Skeletal muscle cell (primary cell): ENCODE measurements around the gene E2F1.

Source experiments
- DNase-seq: peaks from one replicate; pipeline ENCODE4 v3.0.0-alpha.2; 2010; ENCODE audit warnings: low read depth
- H3K4me3 ChIP-seq: 2 replicates; pipeline ENCODE4 v1.5.1; 2011; ENCODE audit warnings: low read depth, mild to moderate bottlenecking, control low read depth, low read length, moderate library complexity

Gene E2F1

DNA sequence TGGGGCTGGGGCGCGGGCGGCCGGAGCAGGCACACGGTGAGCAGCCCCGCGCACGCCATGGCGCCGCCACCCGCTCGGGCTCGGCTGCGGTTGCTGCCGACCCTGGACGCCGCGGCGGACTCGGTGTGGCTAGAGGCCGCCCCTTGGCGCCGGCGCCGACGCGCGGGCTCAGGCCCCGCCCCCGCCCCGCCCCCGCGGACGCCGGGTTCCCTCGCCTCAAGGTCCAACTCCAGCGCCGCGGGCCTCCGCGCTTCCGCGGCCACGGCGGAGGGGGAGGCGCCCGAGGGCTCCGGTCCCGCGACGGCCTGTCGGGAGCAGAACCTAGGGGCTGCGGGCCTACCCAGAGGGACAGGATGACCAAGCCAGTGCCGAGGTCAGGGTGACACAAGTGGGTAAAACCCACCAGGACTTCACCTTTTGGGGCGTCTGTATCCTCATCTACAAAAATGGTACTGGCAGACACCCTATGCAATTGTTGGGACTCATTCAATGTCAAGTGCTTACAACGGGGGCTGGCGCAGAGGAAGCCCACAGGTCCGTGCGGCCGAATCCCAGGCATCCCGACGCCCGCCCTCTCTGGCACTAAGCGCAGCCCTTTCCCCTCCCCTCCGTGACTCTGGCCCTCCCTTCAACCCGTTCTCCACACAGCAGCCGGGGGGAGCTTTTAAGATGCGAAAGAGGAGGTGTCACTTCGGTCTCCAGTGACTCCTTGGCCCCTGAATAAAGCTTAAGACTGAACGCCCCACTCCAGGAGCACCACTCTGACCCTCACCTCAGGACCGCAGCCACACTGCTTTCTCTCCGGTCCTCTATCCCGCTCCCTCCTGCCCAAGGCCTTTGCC is 11.7 kb downstream of the E2F1 start, which contains the start of gene NECAB3:
NECAB3 (minus strand) TSS at position 135 of the 842 bp plus-strand sequence; CDS start at position 59, 76 bp downstream.
- DNase-seq, result no peak
- peak within 1 kb of the TSS; percentile 71 for H3K4me3 ChIP-seq

DNA sequence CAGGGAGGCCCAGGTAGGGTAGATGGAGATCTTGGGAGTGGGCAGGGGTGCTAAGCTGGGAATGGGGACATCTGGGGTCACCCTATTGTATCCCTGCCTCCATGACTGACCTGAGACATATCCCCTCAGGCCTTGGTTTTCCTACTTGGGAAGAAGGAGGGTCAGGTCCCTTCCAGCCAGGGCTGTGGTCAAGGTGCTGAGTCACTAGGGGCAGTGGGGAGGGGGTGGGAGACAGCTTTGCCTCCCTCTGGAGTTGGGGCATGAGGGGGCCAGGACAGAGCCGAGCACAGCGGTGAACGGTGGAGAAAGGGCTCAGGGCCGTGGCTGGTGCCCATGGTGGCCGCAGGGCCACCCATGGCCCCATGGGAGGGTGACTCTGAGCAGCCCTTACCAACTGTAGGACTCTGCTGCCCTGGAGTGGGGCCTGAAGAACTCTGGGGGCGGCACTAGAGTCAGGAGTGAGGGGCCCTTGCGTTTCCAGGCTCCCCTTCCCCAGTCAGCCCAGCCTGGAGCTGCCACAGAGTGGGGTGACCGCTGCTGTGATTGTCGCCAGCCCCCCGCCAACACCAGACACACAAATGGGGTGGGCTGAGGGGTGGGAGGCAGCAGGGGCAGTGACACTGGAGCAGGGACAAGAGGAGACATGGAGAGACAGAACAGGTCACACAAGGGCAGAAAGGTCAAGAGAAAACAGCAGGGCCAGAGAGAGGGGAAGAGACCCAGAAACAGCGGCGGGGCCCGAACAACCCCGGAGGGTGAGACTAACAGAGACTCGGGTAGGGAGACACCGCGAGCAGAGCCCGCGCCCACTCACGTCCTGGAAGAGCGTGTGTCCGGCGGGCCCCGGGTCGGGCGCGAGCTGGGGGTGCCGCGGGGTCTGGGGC is 12.5 kb downstream of the E2F1 start:
- DNase-seq, result no peak
- H3K4me3 ChIP-seq, result peak overlapping the region; percentile 71

DNA sequence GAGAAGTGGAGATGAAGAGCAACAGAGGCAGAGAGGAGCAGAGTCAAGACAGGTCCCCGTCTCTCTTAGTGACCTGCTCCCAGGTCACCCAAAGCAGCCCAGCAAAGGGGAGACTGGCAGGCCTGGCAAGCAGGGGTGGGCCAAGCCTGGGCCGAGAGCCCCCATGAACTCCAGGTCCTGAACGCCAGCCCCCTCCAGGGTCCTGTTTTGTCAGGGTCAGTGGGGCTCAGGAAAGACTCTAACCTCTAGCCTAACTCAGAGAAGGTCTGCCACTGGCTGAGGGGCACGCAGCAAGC is 13.1 kb downstream of the E2F1 start:
- H3K4me3 ChIP-seq, result peak overlapping the region; percentile 71
- DNase-seq, result no peak

DNA sequence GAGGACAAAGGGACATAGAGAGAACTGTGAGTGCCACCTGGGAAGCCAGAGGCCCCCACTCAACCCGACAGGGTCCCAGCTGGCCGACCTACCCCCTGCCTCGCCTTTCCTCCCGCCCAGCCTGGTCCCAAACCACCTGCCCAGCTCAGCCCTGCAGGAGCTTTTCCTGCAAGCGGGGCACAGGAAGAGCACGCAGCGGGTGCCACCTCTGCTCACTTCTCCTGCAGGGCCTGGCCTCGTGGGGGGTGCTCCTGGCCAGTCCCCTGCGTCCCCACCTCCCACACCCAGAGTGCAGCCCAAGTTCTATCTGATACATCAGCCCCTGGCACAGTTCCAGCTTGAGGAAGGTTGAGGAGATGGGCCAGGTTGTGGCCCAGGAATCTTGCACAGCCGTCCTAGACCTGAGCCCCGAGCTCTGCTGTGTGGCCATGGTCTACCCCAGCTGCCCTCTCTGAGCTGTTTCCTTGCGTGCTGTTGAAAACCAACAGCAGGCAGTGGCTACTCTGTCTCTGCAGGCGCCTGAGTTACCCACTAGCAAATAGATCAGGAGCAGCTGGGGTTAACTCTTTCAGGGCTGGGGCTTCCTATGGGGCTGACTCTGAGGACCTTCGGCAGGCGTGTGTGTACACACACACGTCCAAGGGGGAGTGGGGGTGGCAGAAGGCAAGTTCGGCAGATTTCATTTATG is 13.6 kb downstream of the E2F1 start:
- DNase-seq, result no peak
- H3K4me3 ChIP-seq, result peak overlapping the region; percentile 71

DNA sequence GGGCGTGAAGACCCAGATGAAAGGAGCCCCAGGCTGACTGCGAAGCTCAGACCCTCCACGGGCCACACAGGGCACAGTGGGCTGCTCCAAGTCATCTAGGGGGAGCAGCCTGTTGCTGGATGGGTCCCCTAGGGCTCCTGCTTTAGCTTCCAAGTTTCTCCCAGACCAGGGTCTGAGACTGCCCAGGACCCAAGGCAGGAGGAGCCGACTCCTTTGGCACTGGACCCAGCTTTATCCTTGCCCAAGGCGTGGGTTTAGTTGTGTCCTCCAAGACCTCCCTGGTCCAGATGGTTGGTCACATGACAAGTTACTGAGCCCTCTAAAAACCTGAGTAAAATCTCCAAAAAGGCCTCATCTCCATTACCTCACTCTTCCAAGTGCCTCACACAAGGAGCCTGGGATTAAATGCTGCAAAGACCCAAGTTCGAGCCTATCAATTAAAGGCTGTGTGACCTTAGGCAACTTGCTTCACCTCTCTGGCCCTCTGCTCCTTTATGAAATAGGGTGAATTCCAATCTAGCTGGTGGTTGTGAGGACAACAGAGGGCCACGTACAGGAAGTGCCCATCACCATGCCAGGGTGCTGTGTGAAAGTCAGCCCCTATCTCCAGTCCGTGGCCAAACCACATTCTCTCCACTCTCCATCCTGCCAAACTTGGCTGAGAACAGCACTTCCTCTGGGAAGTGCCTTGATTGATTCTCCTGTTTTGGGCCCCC is 14.5 kb downstream of the E2F1 start:
- DNase-seq, result no peak
- H3K4me3 ChIP-seq, result no peak overlapping the region

DNA sequence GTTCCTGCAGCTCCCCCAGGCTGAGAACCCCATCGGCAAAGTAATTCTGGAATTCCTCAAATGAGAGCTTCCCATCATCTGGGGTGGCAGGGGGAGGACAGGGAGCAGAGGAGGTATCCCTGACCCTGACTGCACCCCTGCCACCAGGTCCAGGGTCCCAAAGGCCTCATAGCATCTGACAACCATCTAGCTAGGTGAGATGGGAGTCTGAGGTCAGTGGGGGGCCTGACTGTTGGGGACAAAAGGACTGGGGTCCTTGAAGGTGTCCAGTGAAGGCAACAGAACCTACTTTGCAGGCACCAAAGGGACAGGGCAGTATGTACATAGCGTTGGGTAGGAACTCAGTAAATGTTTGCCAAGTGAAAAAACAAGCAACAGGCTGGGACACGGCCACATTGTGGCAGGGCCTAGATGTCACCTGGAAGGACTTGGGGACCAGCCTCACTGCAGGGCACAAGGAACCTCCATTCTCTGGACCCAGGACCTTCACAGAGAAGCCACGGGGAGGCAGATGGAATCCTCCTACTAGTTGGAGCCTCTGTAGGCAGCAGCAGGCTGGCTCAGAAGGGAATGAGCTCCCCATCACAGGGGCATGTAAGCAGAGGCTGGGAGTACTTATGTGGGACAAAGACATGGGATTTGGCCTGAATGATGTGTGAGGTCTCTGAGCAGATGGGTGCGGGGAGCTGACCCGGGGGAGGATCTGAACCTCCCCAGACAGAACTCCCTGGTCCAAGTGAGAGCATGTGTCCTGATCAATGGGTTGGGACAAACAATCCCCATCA is 15.3 kb downstream of the E2F1 start:
- DNase-seq, result no peak
- no peak overlapping the region for H3K4me3 ChIP-seq

DNA sequence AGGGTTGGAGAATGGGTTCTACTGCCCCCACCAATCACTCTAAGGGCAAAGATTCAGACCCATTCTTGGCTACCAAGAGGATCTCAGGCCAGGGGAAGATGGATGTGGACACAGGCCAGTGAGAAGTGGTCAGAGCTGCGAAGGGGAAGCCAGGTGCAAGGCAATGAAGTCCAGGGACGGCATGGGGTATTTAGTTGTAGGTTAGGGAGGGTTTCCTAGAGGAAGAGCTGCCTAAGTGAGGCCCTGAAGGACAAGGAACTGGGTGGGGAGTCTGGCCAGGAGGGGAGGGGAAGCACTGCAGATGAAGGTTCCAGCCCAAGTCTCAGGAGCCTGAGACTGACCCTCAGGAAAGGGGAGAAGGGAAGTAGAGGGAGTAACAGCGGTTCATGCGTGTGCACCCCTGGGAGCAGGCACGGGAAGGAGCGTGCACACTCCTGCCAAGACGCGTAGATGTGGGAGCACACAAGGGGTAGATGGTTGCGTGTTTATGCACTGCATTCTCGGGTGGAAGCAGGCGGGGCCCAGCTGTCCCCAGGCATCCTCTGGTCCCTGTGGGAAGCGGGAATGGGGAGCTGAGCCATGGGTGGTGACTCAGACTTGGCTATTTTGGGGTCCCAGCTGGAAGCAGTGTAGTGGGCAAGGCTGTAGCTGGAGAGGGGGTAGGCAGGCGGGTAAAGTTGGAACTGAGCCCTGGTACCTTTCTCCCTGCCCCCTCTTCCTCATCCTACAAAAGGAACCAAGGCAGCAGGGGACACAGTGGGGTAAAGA is 16.1 kb downstream of the E2F1 start:
- no peak overlapping the region for H3K4me3 ChIP-seq
- no peak for DNase-seq

DNA sequence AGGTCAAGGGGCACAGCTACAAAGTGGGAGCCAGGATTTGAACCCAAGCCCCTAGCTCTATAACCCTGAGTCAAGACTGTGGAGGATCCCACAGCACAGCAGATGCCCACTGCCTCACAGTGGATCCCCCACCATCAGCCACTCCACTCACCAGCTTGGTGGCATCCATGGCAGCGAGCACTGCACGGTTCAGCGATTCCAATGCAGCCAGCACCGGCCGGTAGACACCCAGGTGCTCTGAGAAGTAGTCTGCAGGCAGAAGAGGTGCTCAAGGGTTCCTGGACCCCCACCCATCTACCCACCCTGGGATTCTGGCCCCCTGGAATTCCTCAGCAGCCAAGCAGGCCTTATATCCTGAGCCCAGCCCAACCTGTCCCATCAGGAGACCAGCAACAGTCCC is 17.0 kb downstream of the E2F1 start:
- H3K4me3 ChIP-seq, result no peak overlapping the region
- no peak for DNase-seq

DNA sequence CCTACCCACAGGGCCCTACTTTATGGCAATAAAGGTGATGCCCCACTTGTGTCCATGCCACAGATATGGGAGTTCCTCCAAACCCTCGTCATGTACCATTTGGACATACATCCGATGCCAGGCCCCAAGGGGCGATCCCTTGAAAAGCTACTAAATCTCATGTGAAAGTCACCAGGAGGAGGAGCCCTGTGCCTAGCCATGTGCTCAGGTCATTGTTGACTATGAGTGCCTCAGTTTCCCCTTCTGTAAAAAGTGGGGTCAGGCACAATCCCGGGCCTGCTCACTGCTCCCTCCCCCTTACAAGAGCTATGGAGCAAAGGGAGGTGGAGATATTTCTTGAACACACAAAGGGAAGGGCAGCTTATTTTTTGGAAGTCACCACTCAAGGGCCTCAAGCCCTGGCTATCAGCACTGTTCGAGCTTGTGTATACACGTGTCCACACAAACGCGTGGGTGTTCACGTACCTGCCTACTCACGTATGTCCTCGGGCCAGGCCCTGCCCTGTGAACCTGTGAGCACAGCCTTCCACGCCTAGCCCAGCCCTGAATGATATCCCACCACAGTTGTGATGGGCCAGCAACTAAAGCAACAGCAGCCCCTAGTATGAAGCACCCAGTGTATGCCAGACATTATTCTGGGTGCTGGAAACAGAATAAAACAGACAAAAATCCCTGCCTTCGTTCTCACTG is 17.6 kb downstream of the E2F1 start:
- no peak overlapping the region for H3K4me3 ChIP-seq
- no peak for DNase-seq

DNA sequence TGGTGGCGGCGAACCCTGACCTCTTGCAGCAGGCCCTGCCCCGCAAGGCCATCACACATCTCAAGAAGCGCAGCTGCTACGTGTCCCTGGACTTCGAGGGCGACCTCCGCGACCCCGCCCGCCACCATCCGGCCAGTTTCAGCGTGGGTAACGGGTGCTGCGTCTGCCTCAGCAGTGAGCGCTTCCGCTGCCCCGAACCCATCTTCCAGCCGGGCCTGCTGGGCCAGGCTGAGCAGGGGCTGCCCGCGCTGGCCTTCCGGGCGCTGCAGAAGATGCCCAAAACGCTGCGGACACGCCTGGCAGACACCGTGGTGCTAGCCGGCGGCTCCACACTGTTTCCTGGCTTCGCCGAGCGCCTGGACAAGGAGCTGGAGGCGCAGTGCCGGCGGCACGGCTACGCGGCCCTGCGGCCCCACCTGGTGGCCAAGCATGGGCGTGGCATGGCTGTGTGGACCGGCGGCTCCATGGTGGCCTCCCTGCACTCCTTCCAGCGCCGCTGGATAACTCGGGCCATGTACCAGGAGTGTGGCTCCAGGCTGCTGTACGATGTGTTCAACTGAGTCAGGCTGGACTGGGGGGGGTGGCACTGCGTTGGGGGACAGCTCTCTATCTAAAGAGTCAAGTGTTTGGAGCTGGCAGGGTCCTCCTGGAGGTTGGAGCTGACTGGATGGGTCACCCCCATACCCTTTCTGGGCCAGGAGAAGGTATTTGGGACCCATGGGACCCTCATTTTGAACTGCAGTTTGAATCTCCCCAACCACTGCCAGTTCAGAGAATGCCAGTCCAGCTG is 18.3 kb downstream of the E2F1 start:
- peak overlapping the region; percentile 54 for H3K4me3 ChIP-seq
- no peak for DNase-seq

DNA sequence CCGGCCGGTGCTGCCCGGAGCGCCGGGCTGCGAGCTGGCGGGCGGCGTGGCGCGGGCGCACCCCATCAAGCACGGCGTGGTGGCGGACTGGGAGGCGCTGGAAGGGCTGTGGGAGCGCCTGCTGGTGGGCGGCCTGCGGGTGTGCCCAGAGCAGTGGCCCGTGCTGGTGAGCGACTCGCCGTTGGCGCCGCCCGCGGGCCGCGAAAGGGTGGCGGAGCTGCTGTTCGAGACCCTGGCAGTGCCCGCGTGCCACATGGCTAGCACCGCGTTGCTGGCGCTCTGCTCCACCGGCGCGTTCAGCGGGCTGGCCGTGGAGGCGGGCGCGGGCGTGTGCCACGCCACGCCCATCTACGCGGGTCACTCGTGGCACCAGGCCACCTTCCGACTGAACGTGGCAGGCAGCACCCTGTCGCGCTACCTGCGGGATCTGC is 18.9 kb downstream of the E2F1 start:
- peak overlapping the region; percentile 54 for H3K4me3 ChIP-seq
- DNase-seq, result no peak

DNA sequence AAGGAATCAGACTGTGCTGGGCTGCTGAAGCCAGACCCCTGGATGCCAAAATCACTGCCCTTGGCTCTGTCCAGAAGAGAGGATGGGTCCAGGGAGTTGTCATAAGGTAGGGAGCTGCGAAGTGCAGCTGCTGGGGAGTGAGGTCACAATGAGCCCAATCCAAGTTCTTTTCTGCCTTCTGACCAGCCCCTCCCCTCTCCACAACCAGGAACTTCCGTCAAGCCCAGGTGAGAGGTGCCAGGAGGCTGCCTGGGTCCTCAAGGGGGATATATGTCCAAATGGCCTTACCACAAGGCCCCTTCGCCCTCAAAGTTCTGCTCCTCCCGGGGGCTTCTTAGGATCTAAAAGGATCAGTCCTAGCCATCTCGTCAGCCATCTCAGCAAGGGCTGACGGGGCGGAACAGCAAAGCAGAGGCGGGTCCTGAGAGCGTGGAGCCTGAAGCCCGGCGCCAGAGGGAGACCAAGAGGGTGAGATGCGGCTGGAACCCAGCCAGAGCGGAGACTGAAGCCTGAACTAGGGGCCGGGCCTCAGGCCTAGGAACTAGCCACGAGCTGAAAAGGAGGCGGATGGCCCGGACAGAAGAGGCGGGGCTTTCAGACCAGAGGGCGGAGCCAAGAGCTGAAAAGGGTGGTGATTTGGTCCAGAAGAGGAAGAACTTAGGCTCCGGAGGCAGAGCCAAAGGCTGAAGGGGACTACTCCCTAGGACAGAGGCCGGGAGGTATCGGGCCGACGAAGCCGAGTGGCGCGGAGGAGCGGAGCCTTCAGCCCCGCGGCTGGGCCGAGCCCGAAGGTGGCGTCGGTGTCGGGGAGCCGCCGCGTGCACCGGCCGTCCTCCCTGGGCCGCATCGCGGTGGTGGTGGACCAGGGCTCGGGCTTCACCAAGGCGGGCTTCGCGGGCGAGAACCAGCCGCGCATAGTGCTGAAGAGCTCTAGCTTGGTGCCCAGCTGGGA is 19.6 kb downstream of the E2F1 start, which contains the start of gene ACTL10:
ACTL10 (plus strand) TSS at position 651 of the 952 bp plus-strand sequence. CDS start 555 bp downstream, outside the sequence.
- DNase-seq, result peak; percentile 88
- peak within 1 kb of the TSS; percentile 54 for H3K4me3 ChIP-seq

DNA sequence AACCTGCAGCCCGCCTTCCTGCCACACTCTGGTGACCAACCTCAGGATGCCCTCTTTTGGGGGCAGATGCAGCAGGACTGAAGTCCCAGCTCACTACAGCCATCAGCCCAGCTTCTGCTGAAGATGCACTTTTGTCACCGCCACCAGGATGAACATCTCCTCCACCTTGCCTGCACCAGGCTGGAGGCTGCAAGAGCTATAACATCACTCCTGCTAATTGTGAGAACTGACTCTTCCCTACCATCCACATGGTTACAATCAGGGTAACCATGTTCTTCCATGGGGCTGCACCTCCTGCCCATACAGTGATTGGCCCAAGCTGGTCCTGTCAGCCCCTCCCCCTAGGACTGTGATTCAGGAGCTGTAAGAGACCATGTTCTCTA is 21.4 kb downstream of the E2F1 start:
- no peak overlapping the region for H3K4me3 ChIP-seq
- DNase-seq, result no peak

DNA sequence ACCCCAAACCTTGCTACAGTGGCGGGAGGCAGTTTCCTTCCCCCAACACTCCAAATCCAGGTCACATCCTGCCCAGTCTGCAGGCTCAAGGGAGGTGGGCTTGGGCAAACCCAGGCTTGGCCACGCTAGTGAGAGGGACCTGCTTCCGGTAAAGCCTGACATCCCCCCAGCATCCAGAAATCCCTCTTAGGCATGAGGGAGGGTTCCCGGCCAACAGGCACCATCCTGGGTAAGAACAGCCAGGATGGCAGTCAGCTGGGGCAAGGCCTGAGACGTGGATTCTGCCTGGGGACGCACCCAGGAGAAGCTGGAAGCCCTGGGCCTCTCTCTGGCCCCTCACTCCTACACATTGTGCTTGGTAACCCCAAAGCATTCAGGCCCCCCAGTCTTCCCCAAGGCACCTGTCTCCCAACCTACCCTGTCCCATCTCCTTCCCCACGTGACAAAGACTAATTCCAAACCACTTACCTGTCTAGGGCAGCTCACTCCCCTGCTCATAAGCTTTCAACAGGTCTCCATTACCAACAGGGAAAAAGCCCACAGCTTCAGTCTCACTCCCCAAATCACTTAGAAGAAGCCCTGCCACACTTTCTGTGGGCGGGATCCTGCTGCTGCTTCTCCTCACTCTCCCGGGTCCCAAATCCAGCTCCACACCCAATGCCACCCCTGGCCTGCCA is 22.0 kb downstream of the E2F1 start:
- H3K4me3 ChIP-seq, result peak overlapping the region; percentile 73
- DNase-seq, result no peak
